Measurements from ENCODE around the gene PPP2R5A.

DNA sequence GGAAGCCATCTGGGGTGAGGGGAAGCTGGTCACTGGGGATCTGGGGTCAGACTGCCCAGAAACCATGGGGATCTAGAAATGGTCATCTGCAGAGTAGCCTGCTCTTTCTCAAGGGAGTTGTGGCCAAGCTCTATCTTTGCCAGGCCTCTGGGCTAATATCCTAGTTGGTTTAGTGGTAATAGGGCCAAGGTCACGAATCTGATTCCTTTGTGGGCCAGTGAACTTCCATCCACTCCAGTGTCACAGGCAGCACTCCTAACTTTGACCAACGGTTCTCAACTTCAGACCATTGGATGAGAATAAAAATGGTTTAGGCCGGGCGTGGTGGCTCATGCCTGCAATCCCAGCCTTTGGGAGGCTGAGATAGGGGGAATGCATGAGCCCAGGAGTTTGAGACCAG is 28.1 kb upstream of the PPP2R5A start:
- no peak for TF ChIP-seq POLR2A (IDR thresholded peaks at IDR 0.05)
- TF ChIP-seq, protein P1, sequence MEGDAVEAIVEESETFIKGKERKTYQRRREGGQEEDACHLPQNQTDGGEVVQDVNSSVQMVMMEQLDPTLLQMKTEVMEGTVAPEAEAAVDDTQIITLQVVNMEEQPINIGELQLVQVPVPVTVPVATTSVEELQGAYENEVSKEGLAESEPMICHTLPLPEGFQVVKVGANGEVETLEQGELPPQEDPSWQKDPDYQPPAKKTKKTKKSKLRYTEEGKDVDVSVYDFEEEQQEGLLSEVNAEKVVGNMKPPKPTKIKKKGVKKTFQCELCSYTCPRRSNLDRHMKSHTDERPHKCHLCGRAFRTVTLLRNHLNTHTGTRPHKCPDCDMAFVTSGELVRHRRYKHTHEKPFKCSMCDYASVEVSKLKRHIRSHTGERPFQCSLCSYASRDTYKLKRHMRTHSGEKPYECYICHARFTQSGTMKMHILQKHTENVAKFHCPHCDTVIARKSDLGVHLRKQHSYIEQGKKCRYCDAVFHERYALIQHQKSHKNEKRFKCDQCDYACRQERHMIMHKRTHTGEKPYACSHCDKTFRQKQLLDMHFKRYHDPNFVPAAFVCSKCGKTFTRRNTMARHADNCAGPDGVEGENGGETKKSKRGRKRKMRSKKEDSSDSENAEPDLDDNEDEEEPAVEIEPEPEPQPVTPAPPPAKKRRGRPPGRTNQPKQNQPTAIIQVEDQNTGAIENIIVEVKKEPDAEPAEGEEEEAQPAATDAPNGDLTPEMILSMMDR (IDR thresholded peaks at IDR 0.05), result no peak
